H1 (cell line): ENCODE measurements around the gene ASTN2. TPM values are rescaled to one million over a fixed set of nuclear protein-coding genes. Genes with fewer than 3 reads are reported as not detected.

Experiments
- ZNF274 ChIP-seq: IDR thresholded peaks from 2 replicates; pipeline ENCODE4 v1.7.0; 2012; ENCODE audit warnings: low read length, borderline replicate concordance; ENCODE audit errors: extremely low read depth
- polyA plus RNA-seq, 7 experiments: library from polyadenylated mRNA; depleted of rRNA in 3 of 7; stranded (reverse) in 5 of 7; unstranded in 2 of 7; fragments of >200 nt in 5 of 7; fragments of 200-250 nt in 2 of 7; gene quantifications; 1 replicate in 5 of 7; 2 replicates in 1 of 7; 4 replicates in 1 of 7; pipeline versions ENCODE4 v1.2.1 to v1.2.3, GENCODE V29; 2011 to 2013; ENCODE audit warnings: missing spikeins in 2 of 7, mixed read lengths in 2 of 7
- total RNA-seq: library from RNA; stranded (reverse); fragmentation: NEBNext Ultra II Directional; extraction: Animal tissue kit (Norgen Biotek cat#: 25700); gene quantifications from 2 replicates; pipeline ENCODE4 v1.2.1, GENCODE V29; 2021
- TF ChIP-seq, protein P1 (sequence below): fragments of 300-600 bp; sonication (generic); IDR thresholded peaks from 2 replicates; pipeline ENCODE4 v1.7.1; 2012; ENCODE audit warnings: low read length, moderate library complexity, mild to moderate bottlenecking, inconsistent platforms; ENCODE audit not compliant: insufficient replicate concordance
- TF ChIP-seq, protein P2 (sequence below): IDR thresholded peaks from 2 replicates; pipeline ENCODE4 v1.6.1; 2011; ENCODE audit warnings: low read depth, mild to moderate bottlenecking, low read length; ENCODE audit not compliant: insufficient read depth

Gene ASTN2
- total and polyA plus RNA-seq, 2 of the 8 experiments (the other 6 are each of a cell fraction or from before 2014, with no cell fraction given), result 8.2 to 13.7 TPM

DNA sequence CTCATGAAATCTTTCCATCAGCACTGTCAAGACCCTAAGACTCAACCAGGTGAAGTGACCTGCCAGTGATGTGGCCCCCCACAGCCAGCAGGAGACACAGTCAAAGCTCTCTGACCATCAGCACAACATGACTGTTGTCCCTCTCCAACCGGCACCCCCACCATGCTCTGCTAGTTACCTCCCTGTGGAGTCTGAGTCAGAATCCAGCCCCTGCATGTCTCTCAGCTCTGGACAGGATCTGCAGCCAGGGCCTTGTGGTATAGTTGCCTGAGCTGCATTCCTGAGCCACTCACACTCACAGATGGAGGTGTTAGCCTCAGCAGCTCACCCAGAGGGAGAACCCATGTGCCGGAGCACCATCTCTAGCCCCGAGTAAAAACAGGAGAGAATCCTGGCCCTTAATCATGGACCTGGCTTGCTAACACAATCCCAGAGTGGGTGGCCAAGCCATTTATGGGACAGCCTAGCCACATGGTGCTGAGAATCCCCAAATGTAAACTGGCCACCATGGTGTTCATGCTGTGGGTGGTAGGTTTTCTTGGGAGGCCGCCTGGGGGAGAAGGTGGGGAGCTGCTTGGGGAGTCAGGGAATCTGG is 1023.5 kb downstream of the ASTN2 start (continued):
- TF ChIP-seq, protein P1, sequence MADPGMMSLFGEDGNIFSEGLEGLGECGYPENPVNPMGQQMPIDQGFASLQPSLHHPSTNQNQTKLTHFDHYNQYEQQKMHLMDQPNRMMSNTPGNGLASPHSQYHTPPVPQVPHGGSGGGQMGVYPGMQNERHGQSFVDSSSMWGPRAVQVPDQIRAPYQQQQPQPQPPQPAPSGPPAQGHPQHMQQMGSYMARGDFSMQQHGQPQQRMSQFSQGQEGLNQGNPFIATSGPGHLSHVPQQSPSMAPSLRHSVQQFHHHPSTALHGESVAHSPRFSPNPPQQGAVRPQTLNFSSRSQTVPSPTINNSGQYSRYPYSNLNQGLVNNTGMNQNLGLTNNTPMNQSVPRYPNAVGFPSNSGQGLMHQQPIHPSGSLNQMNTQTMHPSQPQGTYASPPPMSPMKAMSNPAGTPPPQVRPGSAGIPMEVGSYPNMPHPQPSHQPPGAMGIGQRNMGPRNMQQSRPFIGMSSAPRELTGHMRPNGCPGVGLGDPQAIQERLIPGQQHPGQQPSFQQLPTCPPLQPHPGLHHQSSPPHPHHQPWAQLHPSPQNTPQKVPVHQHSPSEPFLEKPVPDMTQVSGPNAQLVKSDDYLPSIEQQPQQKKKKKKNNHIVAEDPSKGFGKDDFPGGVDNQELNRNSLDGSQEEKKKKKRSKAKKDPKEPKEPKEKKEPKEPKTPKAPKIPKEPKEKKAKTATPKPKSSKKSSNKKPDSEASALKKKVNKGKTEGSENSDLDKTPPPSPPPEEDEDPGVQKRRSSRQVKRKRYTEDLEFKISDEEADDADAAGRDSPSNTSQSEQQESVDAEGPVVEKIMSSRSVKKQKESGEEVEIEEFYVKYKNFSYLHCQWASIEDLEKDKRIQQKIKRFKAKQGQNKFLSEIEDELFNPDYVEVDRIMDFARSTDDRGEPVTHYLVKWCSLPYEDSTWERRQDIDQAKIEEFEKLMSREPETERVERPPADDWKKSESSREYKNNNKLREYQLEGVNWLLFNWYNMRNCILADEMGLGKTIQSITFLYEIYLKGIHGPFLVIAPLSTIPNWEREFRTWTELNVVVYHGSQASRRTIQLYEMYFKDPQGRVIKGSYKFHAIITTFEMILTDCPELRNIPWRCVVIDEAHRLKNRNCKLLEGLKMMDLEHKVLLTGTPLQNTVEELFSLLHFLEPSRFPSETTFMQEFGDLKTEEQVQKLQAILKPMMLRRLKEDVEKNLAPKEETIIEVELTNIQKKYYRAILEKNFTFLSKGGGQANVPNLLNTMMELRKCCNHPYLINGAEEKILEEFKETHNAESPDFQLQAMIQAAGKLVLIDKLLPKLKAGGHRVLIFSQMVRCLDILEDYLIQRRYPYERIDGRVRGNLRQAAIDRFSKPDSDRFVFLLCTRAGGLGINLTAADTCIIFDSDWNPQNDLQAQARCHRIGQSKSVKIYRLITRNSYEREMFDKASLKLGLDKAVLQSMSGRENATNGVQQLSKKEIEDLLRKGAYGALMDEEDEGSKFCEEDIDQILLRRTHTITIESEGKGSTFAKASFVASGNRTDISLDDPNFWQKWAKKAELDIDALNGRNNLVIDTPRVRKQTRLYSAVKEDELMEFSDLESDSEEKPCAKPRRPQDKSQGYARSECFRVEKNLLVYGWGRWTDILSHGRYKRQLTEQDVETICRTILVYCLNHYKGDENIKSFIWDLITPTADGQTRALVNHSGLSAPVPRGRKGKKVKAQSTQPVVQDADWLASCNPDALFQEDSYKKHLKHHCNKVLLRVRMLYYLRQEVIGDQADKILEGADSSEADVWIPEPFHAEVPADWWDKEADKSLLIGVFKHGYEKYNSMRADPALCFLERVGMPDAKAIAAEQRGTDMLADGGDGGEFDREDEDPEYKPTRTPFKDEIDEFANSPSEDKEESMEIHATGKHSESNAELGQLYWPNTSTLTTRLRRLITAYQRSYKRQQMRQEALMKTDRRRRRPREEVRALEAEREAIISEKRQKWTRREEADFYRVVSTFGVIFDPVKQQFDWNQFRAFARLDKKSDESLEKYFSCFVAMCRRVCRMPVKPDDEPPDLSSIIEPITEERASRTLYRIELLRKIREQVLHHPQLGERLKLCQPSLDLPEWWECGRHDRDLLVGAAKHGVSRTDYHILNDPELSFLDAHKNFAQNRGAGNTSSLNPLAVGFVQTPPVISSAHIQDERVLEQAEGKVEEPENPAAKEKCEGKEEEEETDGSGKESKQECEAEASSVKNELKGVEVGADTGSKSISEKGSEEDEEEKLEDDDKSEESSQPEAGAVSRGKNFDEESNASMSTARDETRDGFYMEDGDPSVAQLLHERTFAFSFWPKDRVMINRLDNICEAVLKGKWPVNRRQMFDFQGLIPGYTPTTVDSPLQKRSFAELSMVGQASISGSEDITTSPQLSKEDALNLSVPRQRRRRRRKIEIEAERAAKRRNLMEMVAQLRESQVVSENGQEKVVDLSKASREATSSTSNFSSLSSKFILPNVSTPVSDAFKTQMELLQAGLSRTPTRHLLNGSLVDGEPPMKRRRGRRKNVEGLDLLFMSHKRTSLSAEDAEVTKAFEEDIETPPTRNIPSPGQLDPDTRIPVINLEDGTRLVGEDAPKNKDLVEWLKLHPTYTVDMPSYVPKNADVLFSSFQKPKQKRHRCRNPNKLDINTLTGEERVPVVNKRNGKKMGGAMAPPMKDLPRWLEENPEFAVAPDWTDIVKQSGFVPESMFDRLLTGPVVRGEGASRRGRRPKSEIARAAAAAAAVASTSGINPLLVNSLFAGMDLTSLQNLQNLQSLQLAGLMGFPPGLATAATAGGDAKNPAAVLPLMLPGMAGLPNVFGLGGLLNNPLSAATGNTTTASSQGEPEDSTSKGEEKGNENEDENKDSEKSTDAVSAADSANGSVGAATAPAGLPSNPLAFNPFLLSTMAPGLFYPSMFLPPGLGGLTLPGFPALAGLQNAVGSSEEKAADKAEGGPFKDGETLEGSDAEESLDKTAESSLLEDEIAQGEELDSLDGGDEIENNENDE, result no peak
- TF ChIP-seq, protein P2, sequence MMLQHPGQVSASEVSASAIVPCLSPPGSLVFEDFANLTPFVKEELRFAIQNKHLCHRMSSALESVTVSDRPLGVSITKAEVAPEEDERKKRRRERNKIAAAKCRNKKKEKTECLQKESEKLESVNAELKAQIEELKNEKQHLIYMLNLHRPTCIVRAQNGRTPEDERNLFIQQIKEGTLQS, result no peak
- TF ChIP-seq ZNF274, result no peak
